Lung (tissue), 12 donors: Measurements from ENCODE around the gene LMAN2. TPM values are rescaled to one million over a fixed set of nuclear protein-coding genes. Genes with fewer than 3 reads are reported as not detected.

Experiments
- ATAC-seq: fragments of 200-7000 bp; cut with Tn5 transposase; one replicate; pipeline ENCODE4 v1.9.1; 2020; ENCODE audit warnings: moderate number of reproducible peaks; ENCODE audit not compliant: insufficient read depth, low FRiP score
- DNase-seq, 3 donors: peaks; one replicate each; pipeline ENCODE4 v3.0.0-alpha.2; 2013 to 2017
- H3K27ac ChIP-seq, 2 donors: one replicate each; pipeline ENCODE4 v1.5.1; 2013; ENCODE audit warnings: mild to moderate bottlenecking in 2 of 2, moderate library complexity in 2 of 2, control low read depth in 1 of 2, inconsistent platforms in 1 of 2, low read depth in 1 of 2, low read length in 1 of 2
- H3K27me3 ChIP-seq, 3 donors: one replicate each; pipeline ENCODE4 v1.5.1; 2013; ENCODE audit warnings: low read length in 2 of 3; ENCODE audit not compliant: control insufficient read depth in 3 of 3, insufficient read depth in 3 of 3
- H3K36me3 ChIP-seq, 4 donors: one replicate each; pipeline ENCODE4 v1.5.1; 2013; ENCODE audit warnings: low read length in 4 of 4, mild to moderate bottlenecking in 1 of 4, moderate library complexity in 1 of 4; ENCODE audit not compliant: control insufficient read depth in 4 of 4, insufficient read depth in 4 of 4
- H3K4me1 ChIP-seq, 5 donors: one replicate each; pipeline ENCODE4 v1.5.1; 2013; ENCODE audit warnings: low read length in 5 of 5, mild to moderate bottlenecking in 2 of 5, moderate library complexity in 1 of 5; ENCODE audit not compliant: control insufficient read depth in 5 of 5, insufficient read depth in 5 of 5
- H3K4me3 ChIP-seq: one replicate; pipeline ENCODE4 v1.5.1; 2013; ENCODE audit warnings: mild to moderate bottlenecking, control low read depth, moderate library complexity
- H3K9ac ChIP-seq, 2 donors: one replicate each; pipeline ENCODE4 v1.5.1; 2013; ENCODE audit warnings: low read length in 2 of 2, control low read depth in 1 of 2; ENCODE audit not compliant: insufficient read depth in 1 of 2
- H3K9me3 ChIP-seq, 4 donors: one replicate each; pipeline ENCODE4 v1.5.1; 2013; ENCODE audit warnings: low read length in 3 of 4, mild to moderate bottlenecking in 1 of 4, moderate library complexity in 1 of 4; ENCODE audit not compliant: control insufficient read depth in 4 of 4, insufficient read depth in 3 of 4
- WGBS, 2 donors: extraction: QIAGEN DNeasy Blood & Tissue Kit; methylation state at CpG; one replicate each; pipeline ENCODE4 v1.1.7; 2013; 5-methylcytosine and 5-hydroxymethylcytosine counted together
- polyA plus RNA-seq, 2 donors: library from polyadenylated mRNA; stranded (reverse); fragments of 200-250 nt; gene quantifications; one replicate each; pipeline ENCODE4 v1.2.1, GENCODE V29; 2013
- total RNA-seq, 2 donors: library from RNA; depleted of rRNA in 1 of 2; stranded (reverse); fragments of >200 nt in 1 of 2; gene quantifications; one replicate each; pipeline ENCODE4 v1.2.1, GENCODE V29; 2014 to 2021
- TF ChIP-seq, protein P1 (sequence below): IDR thresholded peaks from 2 replicates; pipeline ENCODE4 v1.5.1; 2012; ENCODE audit warnings: mild to moderate bottlenecking; ENCODE audit errors: control extremely low read depth, extremely low read depth
- donor health status: control.
- donor health status: control.
- donor health status: Bipolar disorder and iron deficiency.
- donor health status: healthy.
- donor health status: DM: yes; HTN: yes; CAD: no.

Gene LMAN2
- total and polyA plus RNA-seq, 4 donors, result 101 to 316 (median 181) TPM

DNA sequence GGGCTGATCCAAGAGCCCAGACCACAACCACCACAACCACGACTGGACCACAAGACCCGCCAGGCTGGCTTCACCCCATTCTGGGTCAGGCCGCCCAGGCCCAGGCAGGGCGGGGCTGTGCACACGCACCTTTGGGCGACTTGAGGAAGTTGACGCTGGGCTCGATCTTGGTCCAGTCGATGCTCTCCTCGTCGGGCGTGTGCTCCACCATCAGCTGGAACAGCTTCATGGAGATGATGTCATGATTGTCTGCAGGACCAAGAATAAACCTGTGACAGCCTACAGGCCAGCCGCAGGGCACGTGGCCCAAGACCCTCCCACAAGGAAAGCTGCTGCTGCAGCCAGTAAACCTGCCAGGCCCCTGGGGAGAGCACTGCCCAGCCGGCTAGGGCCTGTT lies 17.3 kb downstream of the LMAN2 start:
- no peak overlapping the region for H3K27ac ChIP-seq
- WGBS, 2 donors, result 83 to 86% methylated on average over 15 of the region's 15 CpGs
- peaks cover 13 to 89% (median 30%) of the 10 kb centered on the region in 4 donors for H3K36me3 ChIP-seq
- TF ChIP-seq, protein P1, sequence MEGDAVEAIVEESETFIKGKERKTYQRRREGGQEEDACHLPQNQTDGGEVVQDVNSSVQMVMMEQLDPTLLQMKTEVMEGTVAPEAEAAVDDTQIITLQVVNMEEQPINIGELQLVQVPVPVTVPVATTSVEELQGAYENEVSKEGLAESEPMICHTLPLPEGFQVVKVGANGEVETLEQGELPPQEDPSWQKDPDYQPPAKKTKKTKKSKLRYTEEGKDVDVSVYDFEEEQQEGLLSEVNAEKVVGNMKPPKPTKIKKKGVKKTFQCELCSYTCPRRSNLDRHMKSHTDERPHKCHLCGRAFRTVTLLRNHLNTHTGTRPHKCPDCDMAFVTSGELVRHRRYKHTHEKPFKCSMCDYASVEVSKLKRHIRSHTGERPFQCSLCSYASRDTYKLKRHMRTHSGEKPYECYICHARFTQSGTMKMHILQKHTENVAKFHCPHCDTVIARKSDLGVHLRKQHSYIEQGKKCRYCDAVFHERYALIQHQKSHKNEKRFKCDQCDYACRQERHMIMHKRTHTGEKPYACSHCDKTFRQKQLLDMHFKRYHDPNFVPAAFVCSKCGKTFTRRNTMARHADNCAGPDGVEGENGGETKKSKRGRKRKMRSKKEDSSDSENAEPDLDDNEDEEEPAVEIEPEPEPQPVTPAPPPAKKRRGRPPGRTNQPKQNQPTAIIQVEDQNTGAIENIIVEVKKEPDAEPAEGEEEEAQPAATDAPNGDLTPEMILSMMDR, result no peak
- no peaks in the 10 kb centered on the region for H3K27me3 ChIP-seq
- no peak for ATAC-seq
- H3K9me3 ChIP-seq, result no peaks in the 10 kb centered on the region
- no peaks in the 10 kb centered on the region for H3K4me1 ChIP-seq
- DNase-seq, result no peak
- H3K4me3 ChIP-seq, result no peak overlapping the region
- no peak overlapping the region for H3K9ac ChIP-seq

DNA sequence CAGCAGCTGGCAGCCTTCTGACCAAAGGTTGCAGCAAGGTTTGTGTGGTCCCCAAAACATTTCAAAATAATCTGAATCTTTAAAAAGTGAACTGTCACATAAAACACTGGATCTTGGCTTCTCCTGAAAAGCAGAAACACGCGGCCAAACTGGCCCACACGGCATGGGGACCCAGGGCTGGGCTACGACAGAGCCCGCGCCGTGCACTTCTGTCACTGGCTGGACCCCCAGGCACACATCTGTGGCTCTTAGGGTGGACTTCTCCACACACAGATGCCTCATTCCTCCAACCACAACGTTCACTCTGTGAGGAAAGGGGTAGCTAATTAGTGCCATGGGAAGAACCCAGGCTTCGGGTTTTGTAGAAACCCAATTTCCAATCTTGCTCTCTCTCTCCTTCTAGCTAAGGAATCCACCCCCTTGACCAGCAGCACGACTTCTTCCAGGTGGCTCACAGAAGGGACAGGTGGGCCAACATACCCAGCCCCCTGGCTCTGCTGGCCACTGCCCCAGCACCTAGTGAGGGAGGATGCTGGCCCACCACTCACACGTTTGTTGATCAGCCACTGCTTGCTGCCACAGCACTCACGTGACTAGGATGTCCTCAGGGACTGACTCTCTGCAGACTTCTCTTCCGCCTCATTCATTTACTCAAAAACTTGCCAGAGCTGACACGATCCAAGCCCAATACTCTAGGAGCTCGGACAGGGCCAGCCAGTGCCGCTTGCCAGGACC lies 17.9 kb downstream of the LMAN2 start:
- Histone ChIP-seq H3K27ac (no peak overlapping the region), H3K9me3 (no peaks in the 10 kb centered on the region), H3K36me3 (peaks cover 13 to 84% (median 30%) of the 10 kb centered on the region in 4 donors), H3K9ac (no peak overlapping the region), H3K4me3 (no peak overlapping the region), H3K27me3 (no peaks in the 10 kb centered on the region), H3K4me1 (no peaks in the 10 kb centered on the region)
- 91 to 93% methylated on average over 15 to 16 of the region's 16 CpGs for WGBS, 2 donors
- TF ChIP-seq, protein P1, result no peak
- DNase-seq (no peak), ATAC-seq (no peak)

DNA sequence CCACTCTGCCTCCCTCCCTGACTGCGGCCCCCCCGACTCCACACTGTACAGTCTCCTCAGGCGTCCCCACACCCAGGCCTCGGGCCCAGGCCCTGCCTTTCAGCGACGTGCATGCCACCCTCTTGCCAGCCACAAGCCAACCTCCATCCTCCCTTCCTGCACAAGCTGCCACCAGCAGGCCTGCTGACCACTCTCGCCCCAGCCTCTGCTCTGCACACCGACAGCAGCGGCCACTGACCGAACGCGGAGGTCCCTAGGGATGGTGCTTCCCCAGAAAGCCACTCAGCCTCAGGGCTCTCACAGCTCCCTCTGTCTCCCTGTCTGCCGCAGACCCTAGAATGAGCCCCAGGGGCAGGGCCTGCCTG lies 18.6 kb downstream of the LMAN2 start:
- TF ChIP-seq, protein P1, result no peak
- Histone ChIP-seq H3K27me3 (no peaks in the 10 kb centered on the region), H3K9me3 (peaks cover 0 to 2% (median 0%) of the 10 kb centered on the region in 4 donors), H3K36me3 (peaks cover 13 to 80% (median 29%) of the 10 kb centered on the region in 4 donors), H3K4me3 (no peak overlapping the region), H3K9ac (no peak overlapping the region), H3K4me1 (no peaks in the 10 kb centered on the region), H3K27ac (no peak overlapping the region)
- ATAC-seq, result no peak
- 84 to 92% methylated on average over 11 to 13 of the region's 13 CpGs for WGBS, 2 donors
- no peak for DNase-seq
